Activated CD4-positive, alpha-beta T cell treated with anti-CD3 and anti-CD28 coated beads, Interleukin-2, Interleukin-6, amounts not matched to agents 100 ng/mL and 50 ng/mL, durations not matched to agents 16 hours and 8 hours (primary cell): ENCODE results near the gene ZSWIM3.
"Not testable (repeated sequence)": the region's sequence is repeated elsewhere in the genome, so short reads cannot be mapped to it uniquely, and the experiment has no call there.

Experiments
- DNase-seq: peaks from one replicate; pipeline ENCODE4 v3.0.0-alpha.2; 2020

ZSWIM3 gene

GRCh38 chr20:45890985-45891983 lies 33.9 kb downstream of the ZSWIM3 start, which contains the start of the genes CTSA and NEURL2:
CTSA (plus strand) TSS chr20:45891335; CDS start chr20:45891569, 234 bp downstream.
NEURL2 (minus strand) TSS chr20:45891208; CDS start chr20:45890991, 217 bp downstream.
- peak; percentile 89 for DNase-seq

- no peak for DNase-seq
These were observed 34.8 kb downstream of the ZSWIM3 start for GRCh38 chr20:45892049-45892825.

GRCh38 chr20:45892828-45893500 lies 35.5 kb downstream of the ZSWIM3 start:
- peak; percentile 51 for DNase-seq

GRCh38 chr20:45893831-45894230 lies 36.4 kb downstream of the ZSWIM3 start:
- no peak for DNase-seq

GRCh38 chr20:45894797-45895196 lies 37.4 kb downstream of the ZSWIM3 start:
- DNase-seq = no peak

- no peak for DNase-seq
These were observed 39.3 kb downstream of the ZSWIM3 start for GRCh38 chr20:45896641-45897161.

GRCh38 chr20:45897289-45897688 lies 39.9 kb downstream of the ZSWIM3 start:
- DNase-seq = no peak

GRCh38 chr20:45897692-45898091 lies 40.3 kb downstream of the ZSWIM3 start:
- no peak for DNase-seq

- no peak for DNase-seq
These were observed 40.9 kb downstream of the ZSWIM3 start for GRCh38 chr20:45898285-45898684.

GRCh38 chr20:45899046-45899835 lies 41.8 kb downstream of the ZSWIM3 start:
- DNase-seq = no peak

GRCh38 chr20:45901332-45901731 lies 43.9 kb downstream of the ZSWIM3 start:
- DNase-seq = not testable (repeated sequence)

- no peak for DNase-seq
These were observed 44.8 kb downstream of the ZSWIM3 start for GRCh38 chr20:45902199-45902701.

- no peak for DNase-seq
These were observed 47.4 kb downstream of the ZSWIM3 start for GRCh38 chr20:45904583-45905504.

GRCh38 chr20:45905505-45906079 lies 48.2 kb downstream of the ZSWIM3 start:
- DNase-seq = no peak

- DNase-seq = no peak
These were observed 50.0 kb downstream of the ZSWIM3 start for GRCh38 chr20:45907219-45907948.

- DNase-seq = no peak
These were observed 50.7 kb downstream of the ZSWIM3 start for GRCh38 chr20:45908084-45908483.

GRCh38 chr20:45909336-45909808 lies 52.0 kb downstream of the ZSWIM3 start:
- DNase-seq = no peak

- no peak for DNase-seq
These were observed 52.6 kb downstream of the ZSWIM3 start for GRCh38 chr20:45909817-45910669.
